Stimulated activated CD8-positive, alpha-beta memory T cell treated with anti-CD3 and anti-CD28 coated beads, Interleukin-4, amount 100 ng/mL, for 4 hours (primary cell): ENCODE data around the gene FBXW8.

Experiments
- DNase-seq, 2 donors: peaks; one replicate each; pipeline ENCODE4 v3.0.0-alpha.2; 2020; ENCODE audit warnings: low read depth in 2 of 2, low spot score in 1 of 2

FBXW8 gene

DNA sequence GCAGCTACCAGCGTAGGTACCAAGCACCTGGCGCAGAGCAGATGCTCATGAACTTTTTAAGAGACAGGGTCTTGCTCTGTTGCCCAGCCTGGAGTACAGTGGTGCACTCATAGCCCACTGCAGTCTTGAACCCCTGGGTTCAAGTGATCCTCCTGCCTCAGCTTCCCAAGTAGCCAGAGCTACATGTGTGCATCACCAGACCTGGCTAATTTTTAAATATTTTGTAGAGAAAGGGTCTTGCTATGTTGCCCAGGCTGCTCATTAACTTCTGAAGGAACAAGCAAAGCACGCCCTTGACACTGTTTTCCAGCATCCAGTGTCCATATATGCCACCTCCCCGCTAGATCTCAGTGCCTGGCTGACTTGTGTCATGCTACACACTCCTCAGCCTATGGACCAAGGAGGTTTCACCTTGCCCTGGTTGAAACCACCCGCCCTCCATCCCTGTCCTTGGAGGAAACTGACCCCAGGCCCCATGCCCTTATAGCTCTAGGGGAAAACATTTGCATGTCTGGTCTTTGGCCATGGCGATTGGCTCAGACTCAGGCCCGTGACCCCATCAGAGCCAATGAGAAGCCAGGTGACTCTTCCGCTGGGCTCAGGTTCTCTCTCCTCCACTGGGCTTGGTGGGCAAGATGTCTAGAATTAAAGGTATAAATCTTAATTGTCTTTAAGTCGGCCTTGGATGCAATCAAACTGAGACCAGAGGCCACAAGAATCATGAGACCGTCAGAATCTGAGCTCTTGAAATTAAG lies 162.2 kb downstream of the FBXW8 start:
- no peak for DNase-seq

DNA sequence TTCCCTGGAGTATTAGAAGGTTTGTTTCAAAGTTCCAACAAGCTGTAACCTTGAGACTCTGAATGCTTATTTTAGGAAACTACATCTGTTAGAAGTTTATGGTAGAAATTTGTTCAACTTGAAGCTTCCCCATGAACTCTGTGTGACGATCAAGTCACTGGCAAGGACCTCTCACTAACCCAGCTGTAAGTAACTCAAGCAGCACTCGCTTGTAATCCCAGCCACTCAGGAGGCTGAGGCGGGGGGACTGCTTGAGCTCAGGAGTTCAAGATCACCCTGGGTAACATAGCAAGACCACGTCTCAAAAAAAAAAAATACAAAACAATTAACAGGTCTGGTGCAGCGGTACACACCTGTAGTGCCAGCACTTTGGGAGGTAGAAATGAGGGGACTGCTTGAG lies 162.9 kb downstream of the FBXW8 start:
- no peak for DNase-seq

DNA sequence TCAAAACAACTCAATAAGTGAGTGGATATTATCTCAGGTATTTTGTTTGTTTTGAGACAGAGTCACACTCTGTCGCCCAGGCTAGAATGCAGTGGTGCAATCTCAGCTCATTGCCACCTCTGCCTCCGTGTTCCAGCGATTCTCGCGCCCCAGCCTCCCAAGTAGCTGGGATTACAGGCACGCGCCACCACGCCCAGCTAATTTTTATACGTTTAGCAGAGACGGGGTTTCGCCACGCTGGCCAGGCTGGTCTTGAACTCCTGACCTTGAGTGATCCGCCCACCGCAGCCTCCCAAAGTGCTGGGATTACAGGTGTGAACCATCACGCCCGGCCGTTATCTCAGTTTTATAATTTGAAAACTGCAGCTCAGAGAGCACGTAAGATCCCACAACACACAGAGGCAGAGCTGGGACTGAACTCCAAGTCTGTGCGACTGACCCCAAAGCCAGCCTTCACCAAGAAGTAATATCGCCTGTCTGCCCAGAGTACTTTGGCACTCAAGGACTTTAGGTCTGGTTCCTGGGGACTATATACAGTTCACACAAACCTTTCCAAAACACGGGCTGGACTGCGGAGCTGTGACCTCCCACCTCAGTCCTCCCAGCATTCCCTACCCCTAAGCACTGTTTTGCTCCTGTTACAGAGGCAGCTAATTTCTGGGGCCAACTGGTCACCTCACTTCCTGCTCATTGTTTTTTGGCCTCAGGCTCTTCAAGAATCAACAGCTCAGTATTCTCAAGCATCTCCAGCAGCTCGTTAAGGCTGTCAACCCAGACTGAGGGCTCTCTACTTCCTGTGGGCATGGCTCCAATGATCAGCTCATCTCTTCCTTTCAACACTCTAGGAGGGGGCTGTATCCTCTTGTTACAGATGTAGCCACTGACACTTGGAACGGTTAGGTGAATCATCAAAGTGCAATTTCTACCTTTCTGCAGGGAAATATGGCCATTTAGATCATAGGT lies 165.9 kb downstream of the FBXW8 start:
- DNase-seq: no peak

DNA sequence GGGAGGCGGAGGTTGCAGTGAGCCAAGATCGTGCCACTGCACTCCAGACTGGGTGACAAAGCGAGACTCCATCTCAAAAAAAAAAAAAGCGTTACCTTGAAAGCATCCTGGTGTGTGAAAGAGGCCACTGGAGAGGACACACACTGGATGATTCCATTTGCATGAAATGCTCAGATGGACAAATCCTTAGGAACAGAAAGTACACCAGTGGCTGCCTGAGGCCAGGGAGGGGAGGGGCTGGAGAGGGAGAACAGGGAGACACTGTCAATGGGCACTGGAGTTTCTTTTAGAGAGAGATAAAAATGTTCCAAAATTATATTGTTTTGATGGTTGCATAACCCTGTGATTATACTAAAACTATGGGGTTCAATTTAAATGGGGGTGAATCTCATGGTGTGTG lies 168.7 kb downstream of the FBXW8 start:
- DNase-seq: no peak

DNA sequence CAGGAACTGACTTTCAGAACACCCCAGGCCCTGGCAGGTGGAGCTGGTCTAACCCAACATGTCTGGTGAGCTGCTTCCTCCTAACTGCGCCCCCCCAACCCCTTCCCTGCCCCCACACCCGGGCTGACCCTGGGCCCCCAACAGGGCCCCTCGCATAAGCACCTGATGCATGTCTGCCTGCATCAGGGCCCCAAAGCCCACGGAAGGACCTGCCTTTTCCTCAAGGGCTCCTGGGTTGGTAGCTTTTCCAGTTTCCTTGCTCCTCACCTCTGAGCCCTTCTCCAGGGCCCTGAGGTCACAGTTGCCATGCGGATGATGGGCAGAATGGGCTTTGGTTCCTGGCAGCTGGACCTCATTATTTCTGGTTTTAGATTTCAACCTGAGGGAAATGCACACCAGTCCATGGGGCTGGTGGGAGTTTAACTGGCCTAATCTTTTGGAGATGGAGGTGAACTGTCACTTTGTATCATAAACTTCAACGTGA lies 170.0 kb downstream of the FBXW8 start:
- DNase-seq: no peak
